ENCODE data around the gene ARHGAP29.

The ARHGAP29 gene, protein sequence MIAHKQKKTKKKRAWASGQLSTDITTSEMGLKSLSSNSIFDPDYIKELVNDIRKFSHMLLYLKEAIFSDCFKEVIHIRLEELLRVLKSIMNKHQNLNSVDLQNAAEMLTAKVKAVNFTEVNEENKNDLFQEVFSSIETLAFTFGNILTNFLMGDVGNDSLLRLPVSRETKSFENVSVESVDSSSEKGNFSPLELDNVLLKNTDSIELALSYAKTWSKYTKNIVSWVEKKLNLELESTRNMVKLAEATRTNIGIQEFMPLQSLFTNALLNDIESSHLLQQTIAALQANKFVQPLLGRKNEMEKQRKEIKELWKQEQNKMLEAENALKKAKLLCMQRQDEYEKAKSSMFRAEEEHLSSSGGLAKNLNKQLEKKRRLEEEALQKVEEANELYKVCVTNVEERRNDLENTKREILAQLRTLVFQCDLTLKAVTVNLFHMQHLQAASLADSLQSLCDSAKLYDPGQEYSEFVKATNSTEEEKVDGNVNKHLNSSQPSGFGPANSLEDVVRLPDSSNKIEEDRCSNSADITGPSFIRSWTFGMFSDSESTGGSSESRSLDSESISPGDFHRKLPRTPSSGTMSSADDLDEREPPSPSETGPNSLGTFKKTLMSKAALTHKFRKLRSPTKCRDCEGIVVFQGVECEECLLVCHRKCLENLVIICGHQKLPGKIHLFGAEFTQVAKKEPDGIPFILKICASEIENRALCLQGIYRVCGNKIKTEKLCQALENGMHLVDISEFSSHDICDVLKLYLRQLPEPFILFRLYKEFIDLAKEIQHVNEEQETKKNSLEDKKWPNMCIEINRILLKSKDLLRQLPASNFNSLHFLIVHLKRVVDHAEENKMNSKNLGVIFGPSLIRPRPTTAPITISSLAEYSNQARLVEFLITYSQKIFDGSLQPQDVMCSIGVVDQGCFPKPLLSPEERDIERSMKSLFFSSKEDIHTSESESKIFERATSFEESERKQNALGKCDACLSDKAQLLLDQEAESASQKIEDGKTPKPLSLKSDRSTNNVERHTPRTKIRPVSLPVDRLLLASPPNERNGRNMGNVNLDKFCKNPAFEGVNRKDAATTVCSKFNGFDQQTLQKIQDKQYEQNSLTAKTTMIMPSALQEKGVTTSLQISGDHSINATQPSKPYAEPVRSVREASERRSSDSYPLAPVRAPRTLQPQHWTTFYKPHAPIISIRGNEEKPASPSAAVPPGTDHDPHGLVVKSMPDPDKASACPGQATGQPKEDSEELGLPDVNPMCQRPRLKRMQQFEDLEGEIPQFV

DNA sequence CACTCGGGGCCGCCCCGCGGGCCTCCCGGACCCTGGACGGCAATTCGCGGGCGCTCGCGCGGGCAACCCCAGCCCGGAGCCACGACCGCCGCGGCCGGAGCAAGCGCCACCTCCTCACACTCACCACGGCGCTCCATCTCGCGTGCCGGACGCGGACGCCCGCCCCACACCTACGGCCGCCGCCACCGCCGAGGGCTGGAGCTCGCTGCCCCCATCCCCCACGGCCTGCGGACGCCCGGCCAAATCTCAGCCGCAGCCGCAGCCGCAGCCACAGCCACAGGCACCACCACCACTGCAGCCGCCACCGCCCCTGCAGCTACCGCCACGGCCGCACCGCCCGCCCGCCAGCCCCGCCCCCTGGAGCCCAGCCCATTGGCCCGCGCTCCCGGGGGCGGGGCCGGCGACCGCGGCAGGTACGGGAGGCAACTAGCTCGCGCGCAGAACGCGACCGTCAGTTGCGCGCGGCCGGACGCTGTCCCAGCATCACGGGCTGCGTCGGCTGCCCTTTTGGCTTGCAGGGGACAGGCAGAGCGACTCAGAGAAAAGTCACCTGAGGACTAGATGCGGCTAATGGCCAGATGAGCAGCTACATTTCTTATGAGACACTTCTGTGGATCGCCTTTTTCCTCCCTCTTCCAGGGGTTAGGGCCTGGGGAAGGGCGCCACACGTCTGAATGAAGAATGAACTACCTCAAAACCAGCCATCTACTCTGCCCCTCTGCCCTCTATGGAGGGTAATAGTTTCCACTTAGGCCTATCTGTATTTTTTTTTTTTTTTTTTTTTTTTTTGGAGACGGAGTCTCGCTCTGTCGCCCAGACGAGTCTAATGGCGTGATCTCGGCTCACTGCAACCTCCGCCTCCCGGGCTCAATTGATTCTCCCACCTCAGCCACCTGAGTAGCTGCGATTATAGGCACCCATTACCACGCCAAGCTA, at the start of gene ARHGAP29:
Gene ARHGAP29 (minus strand): TSS at position 294 of the 936 bp plus-strand sequence. CDS start 5,973 bp downstream, outside the sequence.
- DNase-seq (ENCODE audit: low read depth in 2 of 2), result peak; percentile 42

DNA sequence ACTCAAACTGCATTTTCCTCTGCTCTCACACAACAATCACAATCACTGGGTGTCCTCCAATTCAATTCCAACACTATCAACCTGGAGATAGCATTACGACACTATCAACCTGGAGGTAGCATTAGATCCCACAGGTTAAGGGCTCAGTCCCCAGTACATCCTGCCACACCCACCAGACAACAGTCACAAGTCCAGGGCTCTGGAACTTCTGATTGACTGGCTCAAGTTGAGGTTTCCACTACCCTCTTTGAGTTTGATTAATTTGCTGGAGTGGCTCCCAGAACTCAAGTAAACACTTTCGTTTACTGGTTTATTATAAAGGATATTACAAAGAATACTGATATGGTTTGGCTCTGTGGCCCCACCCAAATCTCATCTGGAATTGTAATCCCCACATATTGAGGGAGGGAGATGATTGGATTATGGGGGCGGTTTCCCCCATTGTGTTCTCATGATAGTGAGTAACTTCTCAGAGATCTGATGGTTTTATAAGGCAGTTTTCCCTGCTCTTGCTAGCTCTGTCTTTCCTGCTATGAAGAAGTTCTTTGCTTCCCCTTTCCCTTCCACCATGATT, 49.6 kb upstream of the ARHGAP29 start:
- DNase-seq (ENCODE audit: low read depth in 2 of 2), result no peak

DNA sequence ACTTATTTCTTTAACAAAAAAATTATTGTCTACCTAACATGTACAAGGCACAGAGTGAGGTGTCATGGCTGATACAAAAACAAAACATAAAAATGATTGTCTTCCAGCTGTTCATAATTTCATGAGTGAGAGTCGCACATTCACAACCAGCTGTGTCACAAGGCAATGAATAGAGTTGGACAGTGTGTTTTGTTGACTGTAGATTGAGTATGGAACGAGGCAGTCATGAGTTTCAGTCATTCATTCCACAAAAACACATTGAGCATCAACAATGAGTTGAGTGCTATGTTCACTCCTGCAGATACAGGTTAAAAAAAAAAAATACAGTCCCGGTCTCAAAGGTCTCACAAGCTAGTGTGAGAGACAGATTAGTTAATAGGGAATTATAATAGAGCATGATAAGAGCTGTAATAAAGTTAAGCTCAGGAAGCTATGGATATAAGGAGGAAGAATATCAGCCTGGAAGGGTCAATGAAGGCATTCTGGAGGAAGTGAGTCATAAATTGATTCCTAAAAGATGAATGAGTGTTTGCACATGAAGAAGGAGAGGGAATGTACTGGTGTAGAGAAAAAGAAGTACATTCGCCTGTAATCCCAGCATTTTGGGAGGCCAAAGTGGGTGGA, 47.8 kb upstream of the ARHGAP29 start:
- no peak for DNase-seq (ENCODE audit: low read depth in 2 of 2)

DNA sequence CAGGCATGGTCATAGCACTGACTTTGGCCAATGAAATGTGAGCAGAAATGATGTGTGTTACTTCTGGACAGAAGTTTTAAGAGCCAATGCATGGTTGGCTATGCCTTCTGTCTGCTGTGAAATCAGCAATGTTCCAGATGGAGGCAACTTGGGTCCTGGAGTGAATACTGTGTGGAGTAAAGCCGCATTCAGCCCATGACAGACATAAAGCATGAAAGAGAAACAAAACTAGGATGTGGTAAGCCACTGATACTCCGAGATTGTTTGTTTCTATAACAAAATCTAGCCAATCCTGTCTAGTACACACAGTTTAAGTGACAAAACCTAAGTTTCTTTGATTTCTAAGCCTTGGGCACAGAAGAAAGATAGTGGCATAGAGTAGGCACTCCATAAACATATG, 47.1 kb upstream of the ARHGAP29 start:
- no peak for DNase-seq (ENCODE audit: low read depth in 2 of 2)

DNA sequence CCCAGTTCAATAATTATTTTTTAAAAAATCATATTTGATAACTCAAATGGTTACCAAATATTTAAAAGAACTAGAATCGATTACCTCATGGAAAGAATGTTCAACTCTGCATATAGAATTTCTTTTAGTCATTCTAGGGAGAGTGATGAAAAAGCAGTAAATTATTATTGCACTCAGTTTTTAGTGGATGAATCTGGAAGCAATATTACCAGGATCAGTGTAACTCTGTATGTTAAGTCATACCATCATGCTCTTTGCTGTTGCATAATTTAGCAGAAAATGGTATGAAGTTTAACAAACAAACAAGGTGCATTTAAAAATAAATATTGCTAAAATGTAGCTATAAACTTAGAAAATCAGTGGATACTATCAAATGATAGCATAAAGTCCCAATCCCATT, 46.1 kb upstream of the ARHGAP29 start:
- DNase-seq (ENCODE audit: low read depth in 2 of 2), result no peak

DNA sequence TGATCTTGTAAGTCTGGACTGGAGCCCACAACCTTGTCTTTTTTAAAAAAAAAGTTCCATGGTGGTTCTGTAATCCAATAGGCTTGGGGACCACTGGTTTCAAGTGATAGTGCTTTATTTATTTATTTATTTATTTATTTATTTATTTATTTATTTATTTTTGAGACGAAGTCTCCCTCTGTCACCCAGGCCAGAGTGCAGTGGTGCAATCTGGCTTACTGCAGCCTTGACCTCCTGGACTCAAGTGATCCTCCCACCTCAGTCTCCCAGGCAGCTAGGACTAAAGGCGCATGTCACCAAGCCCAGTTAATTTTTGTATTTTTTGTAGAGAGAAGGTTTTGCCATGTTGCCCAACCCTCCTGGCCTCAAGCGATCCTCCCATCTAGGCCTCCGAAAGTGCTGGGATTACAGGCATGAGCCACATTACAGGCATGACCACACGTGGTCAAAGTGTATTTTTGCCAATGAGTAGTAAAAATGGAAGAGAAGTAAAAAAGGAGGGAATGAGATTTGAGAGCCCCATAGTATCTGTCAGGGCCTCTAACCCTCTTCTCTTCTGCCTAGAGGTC, 44.8 kb upstream of the ARHGAP29 start:
- no peak for DNase-seq (ENCODE audit: low read depth in 2 of 2)

DNA sequence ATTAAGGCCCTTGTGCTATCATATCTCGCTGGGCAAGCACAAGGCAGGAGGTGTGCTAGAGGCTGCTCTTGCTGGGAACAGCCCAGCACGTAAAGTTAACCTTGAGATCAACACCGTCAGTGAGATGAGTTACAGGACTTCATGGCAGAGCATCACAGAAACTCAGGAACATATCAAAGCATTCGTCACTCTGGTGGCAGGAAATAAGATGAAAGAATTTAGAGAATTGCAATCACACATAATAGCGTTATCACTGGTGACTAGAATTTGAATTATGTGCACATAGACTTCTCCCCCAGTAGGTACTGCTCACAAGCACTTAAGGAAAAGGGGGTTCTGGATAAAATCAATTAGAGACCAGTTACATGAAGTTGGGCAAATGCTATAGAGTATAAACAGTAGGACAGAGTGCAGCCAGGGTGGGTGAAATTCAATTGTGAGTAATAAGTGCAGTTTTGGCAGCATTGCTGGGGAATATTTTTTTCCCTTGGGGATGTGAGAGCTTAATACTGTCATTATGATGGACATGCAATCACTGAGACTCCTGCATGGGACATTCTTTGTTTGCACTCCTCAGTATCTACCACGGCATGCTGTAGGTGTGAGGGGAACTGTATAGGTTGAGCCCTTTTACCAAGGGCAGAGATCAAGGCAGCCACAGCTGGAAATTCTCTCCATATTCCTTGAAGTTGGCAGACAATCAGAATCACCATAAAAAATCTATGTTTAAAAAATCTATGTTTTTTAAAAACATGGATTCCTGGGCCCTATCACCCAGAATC, 44.2 kb upstream of the ARHGAP29 start:
- no peak for DNase-seq (ENCODE audit: low read depth in 2 of 2)

DNA sequence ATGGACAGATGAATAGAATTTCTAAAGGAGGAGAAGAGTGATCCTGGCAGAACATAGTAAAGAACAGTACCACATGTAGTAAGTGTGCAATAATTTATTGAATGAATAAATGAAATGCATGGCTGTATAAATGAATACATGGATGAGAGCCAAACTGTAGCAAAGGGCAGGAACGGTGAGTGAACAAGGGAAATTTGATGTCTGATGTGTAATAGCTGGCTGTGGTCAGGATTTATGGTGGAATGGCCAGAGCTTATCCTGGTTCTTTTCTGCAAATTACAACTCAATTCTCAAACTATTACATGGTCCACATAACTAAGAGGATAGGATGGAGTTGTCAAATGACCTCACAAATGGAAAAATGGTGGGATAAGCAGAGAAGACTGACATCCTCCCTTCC, 43.2 kb upstream of the ARHGAP29 start:
- no peak for DNase-seq (ENCODE audit: low read depth in 2 of 2)

DNA sequence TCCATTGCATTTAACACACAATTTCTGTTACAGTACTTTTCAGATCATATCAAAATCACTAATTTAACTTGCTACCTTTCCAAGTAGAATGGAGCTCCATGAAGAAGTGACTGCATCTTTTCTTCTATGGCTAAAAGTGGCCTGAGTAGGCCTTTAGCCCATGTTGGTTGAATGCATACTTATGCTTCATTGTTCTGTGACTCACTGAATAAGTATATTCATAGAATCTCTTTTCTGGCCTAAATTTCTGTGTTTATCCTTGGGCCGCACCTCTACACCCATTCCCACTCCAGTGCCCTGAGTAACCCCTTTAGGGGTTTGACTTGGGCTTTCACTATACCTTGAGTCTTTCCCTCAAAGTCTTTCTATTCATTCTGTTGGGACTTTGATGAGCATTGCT, 42.1 kb upstream of the ARHGAP29 start:
- no peak for DNase-seq (ENCODE audit: low read depth in 2 of 2)

DNA sequence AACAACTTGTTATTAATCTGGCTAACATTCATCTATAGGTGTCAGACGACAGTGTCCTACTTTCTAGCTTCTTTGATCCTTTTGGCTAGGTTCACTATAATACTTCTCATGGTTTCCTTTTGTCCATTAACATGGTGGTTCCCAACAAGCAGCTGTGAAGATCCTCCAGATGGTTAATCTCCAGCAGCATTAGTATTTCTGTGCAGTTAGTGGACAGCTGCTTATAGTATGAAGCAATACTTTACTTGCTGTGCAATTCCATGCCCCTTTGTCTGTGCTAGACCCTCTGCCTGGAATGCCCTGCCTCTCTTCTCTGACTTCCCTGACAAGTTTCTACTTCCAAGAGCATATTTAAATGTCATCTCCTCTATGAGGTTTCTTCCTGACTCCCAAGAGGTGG, 41.7 kb upstream of the ARHGAP29 start:
- no peak for DNase-seq (ENCODE audit: low read depth in 2 of 2)

DNA sequence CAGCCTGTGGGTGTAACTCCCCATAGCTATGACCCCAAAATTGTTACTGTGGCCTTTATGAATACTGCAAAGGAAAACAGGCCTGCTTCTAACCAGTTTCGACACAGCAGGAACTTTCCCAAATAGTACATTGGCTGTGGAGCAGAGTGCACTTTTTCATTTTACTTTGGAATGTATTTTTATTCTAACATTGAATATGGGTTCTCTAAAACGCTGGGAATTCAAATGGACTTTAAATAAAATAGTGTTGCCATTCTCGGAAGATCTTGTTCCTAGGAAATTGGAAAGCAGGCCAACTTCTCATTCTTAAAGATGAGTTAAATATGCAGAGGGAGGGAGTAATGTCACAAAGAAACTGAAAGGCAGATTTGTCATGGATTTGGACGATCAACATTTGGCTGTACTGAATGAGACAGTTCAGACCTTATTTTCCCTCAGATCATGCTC, 39.6 kb upstream of the ARHGAP29 start:
- DNase-seq (ENCODE audit: low read depth in 2 of 2), result no peak

DNA sequence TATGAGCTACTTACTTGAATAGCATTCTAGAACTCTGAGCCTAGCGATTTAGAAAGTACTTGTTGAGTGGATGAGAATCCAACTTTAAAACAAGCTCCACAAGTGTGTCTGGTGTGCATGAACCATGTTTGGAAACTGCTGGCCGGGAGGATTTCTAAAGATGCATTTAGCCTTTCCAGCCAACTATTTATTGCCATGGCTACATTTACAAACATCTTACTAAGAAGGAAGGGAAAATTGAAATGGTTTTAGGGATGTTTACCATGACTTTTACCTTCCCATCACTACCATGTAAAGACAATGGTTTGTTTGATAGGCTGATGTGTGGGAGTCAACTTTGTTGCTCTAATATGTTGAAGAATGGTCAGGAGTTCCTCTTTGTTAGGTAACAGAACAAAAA, 37.7 kb upstream of the ARHGAP29 start:
- no peak for DNase-seq (ENCODE audit: low read depth in 2 of 2)

DNA sequence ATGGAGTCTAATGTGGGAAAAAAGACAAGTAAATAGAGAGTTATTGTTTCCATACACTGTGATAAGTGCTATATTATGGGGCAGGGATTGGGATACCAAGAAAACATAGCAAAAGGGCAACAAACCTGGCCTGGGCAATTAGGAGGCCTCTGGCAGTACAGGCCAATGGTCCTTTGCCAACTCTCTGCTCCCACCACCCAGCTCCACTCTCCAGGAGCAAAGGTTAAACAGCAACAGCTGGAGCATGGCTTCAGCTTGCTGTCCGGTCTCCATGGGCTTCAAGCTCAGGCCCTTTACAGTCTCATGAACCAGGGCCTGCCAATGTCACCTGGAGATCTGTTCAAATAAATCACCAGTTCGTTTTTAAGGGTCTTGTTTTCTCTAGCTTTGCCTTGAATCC, 37.2 kb upstream of the ARHGAP29 start:
- no peak for DNase-seq (ENCODE audit: low read depth in 2 of 2)

DNA sequence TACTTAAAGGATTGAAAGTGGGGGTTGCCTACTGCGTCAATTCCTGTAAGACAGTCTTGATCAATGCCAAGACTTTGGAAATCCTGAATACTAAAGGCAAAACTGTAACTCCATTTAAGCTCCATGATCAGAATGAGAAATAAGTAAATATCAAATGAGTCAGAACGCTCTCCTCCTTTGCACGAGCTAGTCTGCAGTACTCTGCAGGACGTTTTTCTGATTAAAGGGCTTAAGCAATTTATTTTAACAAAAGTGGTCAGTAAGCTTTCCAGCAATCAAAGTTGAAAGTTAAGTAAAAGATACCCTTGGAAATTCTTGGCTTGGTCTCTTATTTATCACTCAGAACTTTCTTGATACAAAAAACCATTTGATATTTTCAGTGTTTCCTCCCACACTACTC, 35.7 kb upstream of the ARHGAP29 start:
- DNase-seq (ENCODE audit: low read depth in 2 of 2), result no peak

DNA sequence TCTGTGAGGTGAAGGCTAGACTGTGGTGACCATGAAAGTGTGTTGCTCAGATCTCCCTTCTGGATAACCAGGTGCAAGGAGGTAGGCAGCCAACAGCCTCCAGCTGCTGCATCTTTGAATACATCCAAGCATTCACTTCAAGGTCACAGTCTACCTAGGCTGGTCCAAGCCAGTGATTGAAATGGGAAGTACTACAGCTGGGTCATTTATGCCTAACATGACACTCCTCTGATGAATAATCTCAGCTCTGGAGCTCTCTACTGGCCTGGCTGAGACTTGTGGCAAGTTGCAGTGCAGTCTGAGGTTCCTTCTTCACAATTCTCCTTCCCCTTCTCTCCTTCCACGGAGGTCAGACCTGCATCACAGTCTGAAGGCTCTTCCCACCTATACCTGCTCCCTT, 35.0 kb upstream of the ARHGAP29 start:
- no peak for DNase-seq (ENCODE audit: low read depth in 2 of 2)

DNA sequence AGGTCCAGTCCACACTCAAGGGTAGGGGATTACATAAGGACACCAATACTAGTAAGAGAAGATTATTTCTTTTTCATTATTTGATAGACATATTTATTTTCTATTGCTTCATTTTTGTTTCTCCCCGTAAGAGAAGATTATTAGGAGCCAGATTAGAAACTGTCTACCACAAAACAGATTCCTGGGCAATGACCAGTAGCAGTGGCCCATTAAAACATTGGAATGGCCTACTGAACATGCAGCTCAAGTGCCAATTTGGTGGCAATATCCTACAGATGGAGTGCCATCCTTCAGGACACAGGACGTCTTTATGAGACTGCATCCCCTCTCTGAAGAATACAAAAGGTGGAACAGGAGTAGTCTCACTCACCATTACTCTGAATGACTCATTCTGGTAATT, 34.0 kb upstream of the ARHGAP29 start:
- DNase-seq (ENCODE audit: low read depth in 2 of 2), result no peak

DNA sequence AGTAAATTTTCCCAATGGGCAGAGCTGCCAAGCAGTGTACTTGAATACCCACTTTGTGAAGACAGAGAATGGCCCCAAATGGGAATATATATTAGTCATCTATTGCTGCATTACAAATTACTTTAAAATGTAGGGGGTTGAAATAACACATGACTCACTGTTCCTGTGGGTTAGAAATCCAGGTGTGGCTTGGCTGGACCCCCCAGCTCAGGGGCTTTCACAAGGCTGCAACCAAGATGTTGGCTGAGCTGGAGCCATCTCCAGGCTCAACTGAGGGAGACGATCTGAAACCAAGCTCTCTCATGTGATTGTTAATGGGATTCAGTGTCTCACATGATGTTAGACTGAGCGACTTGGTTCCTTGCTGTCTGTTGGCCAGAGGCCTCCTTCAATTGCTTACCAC, 33.4 kb upstream of the ARHGAP29 start:
- no peak for DNase-seq (ENCODE audit: low read depth in 2 of 2)

DNA sequence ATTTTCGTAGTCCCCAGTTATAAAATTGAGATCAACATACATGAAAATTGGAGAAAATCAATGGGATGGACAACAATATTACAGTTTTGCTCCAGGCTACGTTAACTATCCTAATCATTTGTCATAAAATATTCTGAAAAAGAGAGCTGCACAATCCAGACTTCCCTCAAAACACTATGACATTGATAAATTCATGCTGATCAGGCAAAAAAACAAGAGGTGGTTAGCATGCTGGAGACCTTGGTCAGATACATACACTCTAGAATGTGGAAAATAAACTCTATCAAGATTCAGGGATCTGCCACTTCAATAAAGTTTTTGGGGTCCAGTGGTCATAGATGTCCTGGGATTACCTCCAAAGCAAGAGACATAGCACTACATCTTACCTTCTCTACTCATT, 32.5 kb upstream of the ARHGAP29 start:
- DNase-seq (ENCODE audit: low read depth in 2 of 2), result no peak

DNA sequence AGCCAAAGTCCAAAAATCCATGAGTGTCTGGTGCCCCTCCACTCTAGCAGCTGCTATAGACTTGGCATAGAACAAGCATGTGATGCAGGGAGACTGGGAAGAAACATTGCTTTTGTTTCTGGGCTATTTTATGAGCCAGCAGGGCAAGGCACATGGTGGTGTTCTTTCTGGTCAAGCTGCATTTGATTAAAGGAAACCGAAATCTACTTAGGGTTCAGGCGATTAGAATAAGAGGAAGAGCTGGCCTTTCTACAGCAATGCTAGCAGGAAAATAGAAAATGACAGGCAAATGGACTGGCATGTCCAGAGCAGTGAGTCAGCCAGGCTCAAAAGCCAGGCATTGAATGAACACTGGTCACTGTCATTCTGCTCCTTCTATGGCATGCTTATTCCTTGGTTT, 28.5 kb upstream of the ARHGAP29 start:
- no peak for DNase-seq (ENCODE audit: low read depth in 2 of 2)
